Panc1 (cell line): Measurements from ENCODE around the gene PDSS1. TPM values are rescaled to one million over a fixed set of nuclear protein-coding genes. Genes with fewer than 3 reads are reported as not detected.

Experiments
- ATAC-seq: fragments of 200-7000 bp; cut with Tn5 transposase; 2 replicates; pipeline ENCODE4 v1.9.1; 2020; ENCODE audit warnings: mild to moderate bottlenecking, moderate library complexity
- BruUV-seq: library from RNA; stranded (reverse); fragments of 400-500 nt; replicated peaks from 2 replicates; lab custom pipeline; 2021; lab: Mats Ljungman, UMichigan
- CTCF ChIA-PET: fragments of 300-600 bp; sonication (Branson Sonifier 250); formaldehyde crosslinking; loops from one replicate; lab custom pipeline; 2022; ENCODE audit warnings: antibody characterized with exemption; lab: Charles Lee
- POLR2A ChIA-PET: fragments of 300-600 bp; sonication (Branson Sonifier 250); formaldehyde crosslinking; loops from one replicate; lab custom pipeline; 2022; ENCODE audit warnings: antibody characterized with exemption; lab: Charles Lee
- DNase-seq: peaks from one replicate; pipeline ENCODE4 v3.0.0-alpha.2; 2010; ENCODE audit warnings: low read depth, low spot score
- H3K27ac ChIP-seq: 2 replicates; pipeline ENCODE4 v1.5.1; 2011; ENCODE audit warnings: mild to moderate bottlenecking, low read length, inconsistent platforms
- H3K27me3 ChIP-seq: fragments of 200-500 bp; sonication (Bioruptor generic); 2 replicates; pipeline ENCODE4 v1.6.0; 2014; ENCODE audit warnings: low read length, inconsistent platforms; ENCODE audit not compliant: control insufficient read depth, insufficient read depth
- H3K36me3 ChIP-seq: fragments of 200-500 bp; sonication (Bioruptor generic); 2 replicates; pipeline ENCODE4 v1.5.1; 2014; ENCODE audit warnings: inconsistent platforms, mild to moderate bottlenecking, low read length, moderate library complexity; ENCODE audit not compliant: control insufficient read depth, insufficient read depth
- H3K4me1 ChIP-seq: 2 replicates; pipeline ENCODE4 v1.5.1; 2011; ENCODE audit warnings: inconsistent platforms, mild to moderate bottlenecking, low read length, moderate library complexity; ENCODE audit not compliant: control insufficient read depth, insufficient read depth
- H3K4me3 ChIP-seq, 2 experiments: 2 replicates each; pipeline ENCODE4 v1.5.1; 2011 to 2012; ENCODE audit warnings: low read depth in 2 of 2, low read length in 2 of 2, mild to moderate bottlenecking in 2 of 2, inconsistent platforms in 1 of 2, moderate library complexity in 1 of 2
- H3K9me3 ChIP-seq: fragments of 200-500 bp; sonication (Bioruptor generic); 2 replicates; pipeline ENCODE4 v1.5.1; 2014; ENCODE audit warnings: low read depth, mild to moderate bottlenecking, inconsistent platforms, low read length, moderate library complexity; ENCODE audit not compliant: control insufficient read depth, insufficient read depth
- CTCF ChIP-seq: fragments of 450-650 bp; IDR thresholded peaks from 2 replicates; pipeline ENCODE4 v1.5.1; 2017; ENCODE audit warnings: mild to moderate bottlenecking
- POLR2AphosphoS5 ChIP-seq: IDR thresholded peaks from 2 replicates; pipeline ENCODE4 v1.6.1; 2012; ENCODE audit warnings: mild to moderate bottlenecking, low read depth, low read length, moderate library complexity
- REST ChIP-seq, 2 experiments: IDR thresholded peaks; 2 replicates each; pipeline ENCODE4 v1.6.1; 2011 to 2012; ENCODE audit warnings: low read depth in 2 of 2, control low read depth in 1 of 2, low read length in 1 of 2, mild to moderate bottlenecking in 1 of 2, moderate library complexity in 1 of 2; ENCODE audit not compliant: insufficient read depth in 1 of 2
- SIN3A ChIP-seq: IDR thresholded peaks from 2 replicates; pipeline ENCODE4 v1.6.1; 2012; ENCODE audit warnings: low read depth, mild to moderate bottlenecking, low read length, moderate library complexity, borderline replicate concordance; ENCODE audit not compliant: insufficient read depth
- TCF7L2 ChIP-seq: IDR thresholded peaks from 2 replicates; pipeline ENCODE4 v1.6.1; 2011; ENCODE audit warnings: mild to moderate bottlenecking, low read depth, low read length, inconsistent platforms
- in situ Hi-C: cut with HindIII; loops from 2 replicates; pipeline ENCODE4 v1.10.0; 2016; ENCODE audit warnings: low sequenced_read_pairs, low pct_unique_long_range_greater_than_20kb
- intact Hi-C: fragments of 100-400 bp; cut with micrococcal nuclease; formaldehyde crosslinking; loops from one replicate; pipeline ENCODE4 v1.10.0; 2022; ENCODE audit not compliant: unreplicated experiment
- total RNA-seq: library from RNA; stranded (reverse); gene quantifications from one replicate; pipeline ENCODE4 v1.2.1, GENCODE V29; 2021; ENCODE audit not compliant: unreplicated experiment

The PDSS1 gene
- total RNA-seq, 1 experiment from 2014 or later: 7.1 TPM

DNA sequence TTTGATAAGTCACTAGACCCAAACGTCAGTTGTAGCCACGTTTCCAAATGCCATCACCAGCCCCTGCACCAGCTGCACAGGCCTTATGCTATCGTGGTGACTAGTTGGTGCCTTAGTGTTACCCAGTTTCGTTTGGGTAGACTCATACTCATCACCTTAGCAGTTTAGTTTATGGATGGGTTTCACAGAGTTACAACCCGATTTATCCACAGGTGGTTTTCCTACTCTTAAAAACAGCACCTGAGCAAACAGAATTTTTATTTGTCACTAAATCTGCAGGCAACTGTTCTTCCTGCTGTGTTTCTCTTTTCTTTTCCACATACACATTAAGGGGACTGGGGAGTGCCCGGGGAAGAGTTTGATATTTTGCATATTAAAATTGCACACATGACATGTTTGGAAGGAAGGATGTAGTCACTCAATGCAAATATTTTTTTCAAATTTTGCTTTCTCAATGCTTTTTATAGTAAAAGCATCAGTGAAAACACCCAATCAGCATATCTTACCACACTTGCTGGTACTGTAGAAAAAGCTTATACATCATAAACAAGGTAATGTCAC is 41.6 kb downstream of the PDSS1 start:
- ATAC-seq (no peak), DNase-seq (no peak)
- H3K27me3 ChIP-seq: no peaks in the 10 kb centered on the region
- no TSS peak for BruUV-seq
- no peaks in the 10 kb centered on the region for H3K9me3 ChIP-seq
- POLR2A ChIA-PET: no interaction called here
- no peaks in the 10 kb centered on the region; the same call in 1 of the 2 replicates for H3K36me3 ChIP-seq
- intact Hi-C loops (no loop called here), in situ Hi-C loops (no loop called here)
- no peak overlapping the region for H3K27ac ChIP-seq
- CTCF ChIA-PET: no interaction called here
- no peak overlapping the region for H3K4me3 ChIP-seq
- no peaks in the 10 kb centered on the region for H3K4me1 ChIP-seq
- TF ChIP-seq REST (IDR thresholded peaks at IDR 0.05; ENCODE audit: insufficient read depth in 1 of 2, low read depth in 2 of 2, low read length in 1 of 2): no peak
- no peak for TF ChIP-seq POLR2AphosphoS5
- TF ChIP-seq CTCF: no peak
- no peak for TF ChIP-seq SIN3A

DNA sequence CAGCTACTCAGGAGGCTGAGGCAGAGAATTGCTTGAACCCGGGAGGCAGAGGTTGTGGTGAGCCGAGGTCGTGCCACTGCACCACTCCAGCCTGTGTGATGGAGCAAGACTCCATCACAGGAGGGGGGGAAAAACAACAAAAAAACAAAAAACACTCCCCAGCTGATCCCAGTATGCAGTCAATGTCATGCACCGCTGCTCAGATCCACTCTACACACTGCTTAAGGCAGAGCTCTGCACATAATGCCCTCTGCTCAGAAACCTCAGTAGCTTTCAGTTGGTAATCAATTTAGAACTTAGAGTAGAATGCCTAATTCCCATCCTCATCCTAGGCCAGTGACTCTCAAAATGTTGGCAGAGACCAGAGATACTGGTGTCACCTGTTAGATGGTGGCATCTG is 43.9 kb downstream of the PDSS1 start:
- no peaks in the 10 kb centered on the region for H3K27me3 ChIP-seq
- intact Hi-C loops: no loop called here
- no TSS peak for BruUV-seq
- ATAC-seq (no peak; the same call in 1 of the 2 replicates), DNase-seq (no peak)
- CTCF ChIA-PET: no interaction called here
- peaks cover 4% of the 10 kb centered on the region for H3K36me3 ChIP-seq
- H3K4me3 ChIP-seq: no peak overlapping the region
- in situ Hi-C loops: no loop called here
- POLR2A ChIA-PET: no interaction called here
- no peak for TF ChIP-seq CTCF
- no peak for TF ChIP-seq POLR2AphosphoS5
- TF ChIP-seq REST (IDR thresholded peaks at IDR 0.05; ENCODE audit: insufficient read depth in 1 of 2, low read depth in 2 of 2, low read length in 1 of 2): no peak
- no peak for TF ChIP-seq SIN3A
- no peak for TF ChIP-seq TCF7L2
- no peaks in the 10 kb centered on the region for H3K9me3 ChIP-seq
- H3K4me1 ChIP-seq: no peaks in the 10 kb centered on the region
- no peak overlapping the region for H3K27ac ChIP-seq
